PC-3 (cell line): ENCODE data around the gene LBHD2. TPM values are rescaled to one million over a fixed set of nuclear protein-coding genes. Genes with fewer than 3 reads are reported as not detected.

Experiments used
- ATAC-seq: fragments of 200-7000 bp; cut with Tn5 transposase; 2 replicates; pipeline ENCODE4 v1.9.1; 2020; ENCODE audit warnings: mild to moderate bottlenecking, moderate library complexity
- BruUV-seq: library from RNA; stranded (reverse); fragments of 400-500 nt; replicated peaks from 2 replicates; lab custom pipeline; 2021; lab: Mats Ljungman, UMichigan
- CTCF ChIA-PET: fragments of 300-600 bp; sonication (Branson Sonifier 250); formaldehyde crosslinking; loops from one replicate; lab custom pipeline; 2022; ENCODE audit warnings: antibody characterized with exemption; lab: Charles Lee
- POLR2A ChIA-PET: fragments of 300-600 bp; sonication (Branson Sonifier 250); formaldehyde crosslinking; loops from one replicate; lab custom pipeline; 2022; ENCODE audit warnings: antibody characterized with exemption; ENCODE audit not compliant: unreplicated experiment; lab: Charles Lee
- DNase-seq: peaks from one replicate; pipeline ENCODE4 v3.0.0-alpha.2; 2015
- H2AFZ ChIP-seq: fragments of 300-600 bp; sonication (generic); 2 replicates; pipeline ENCODE4 v1.6.0; 2016; ENCODE audit warnings: antibody characterized with exemption, low read length
- H3F3A ChIP-seq: fragments of 300-600 bp; sonication (generic); one replicate; pipeline ENCODE4 v1.6.0; 2017; ENCODE audit warnings: antibody characterized with exemption, low read length, control low read depth, mild to moderate bottlenecking; ENCODE audit not compliant: unreplicated experiment
- H3K27ac ChIP-seq: fragments of 300-600 bp; sonication (generic); 2 replicates; pipeline ENCODE4 v1.5.1; 2016; ENCODE audit warnings: mild to moderate bottlenecking, low read length
- H3K27me3 ChIP-seq: fragments of 300-600 bp; sonication (generic); 2 replicates; pipeline ENCODE4 v1.6.1; 2016; ENCODE audit warnings: low read length, mixed read lengths
- H3K36me3 ChIP-seq: fragments of 300-600 bp; sonication (generic); 2 replicates; pipeline ENCODE4 v1.6.1; 2016; ENCODE audit warnings: low read depth, mixed run types, low read length, mixed read lengths
- H3K4me1 ChIP-seq: fragments of 300-600 bp; sonication (generic); 2 replicates; pipeline ENCODE4 v1.5.1; 2016; ENCODE audit warnings: low read length; ENCODE audit not compliant: insufficient read depth
- H3K4me2 ChIP-seq: fragments of 300-600 bp; sonication (generic); 2 replicates; pipeline ENCODE4 v1.6.0; 2016; ENCODE audit warnings: low read length
- H3K4me3 ChIP-seq: fragments of 300-600 bp; sonication (generic); 2 replicates; pipeline ENCODE4 v1.5.1; 2016; ENCODE audit warnings: mild to moderate bottlenecking, low read length, mixed read lengths
- H3K79me2 ChIP-seq: fragments of 300-600 bp; sonication (generic); 2 replicates; pipeline ENCODE4 v1.6.1; 2017; ENCODE audit warnings: low read length, mixed read lengths
- H3K9ac ChIP-seq: fragments of 300-600 bp; sonication (generic); 2 replicates; pipeline ENCODE4 v1.6.0; 2016; ENCODE audit warnings: mild to moderate bottlenecking, low read length
- H3K9me2 ChIP-seq: fragments of 300-600 bp; sonication (generic); replicated peaks from 2 replicates; pipeline ENCODE4 v1.6.1; 2016; ENCODE audit warnings: mixed run types, low read length, mixed read lengths
- H3K9me3 ChIP-seq: fragments of 300-600 bp; sonication (generic); 2 replicates; pipeline ENCODE4 v1.6.1; 2016; ENCODE audit warnings: low read length, mixed read lengths
- H4K20me1 ChIP-seq: fragments of 300-600 bp; sonication (generic); 2 replicates; pipeline ENCODE4 v1.6.1; 2016; ENCODE audit warnings: low read length, mixed read lengths
- CTCF ChIP-seq: fragments of 300-600 bp; sonication (generic); conservative IDR thresholded peaks from 2 replicates; pipeline ENCODE4 v1.5.1; 2017; ENCODE audit warnings: antibody characterized with exemption, low read depth, mild to moderate bottlenecking, low read length
- EZH2 ChIP-seq: fragments of 300-600 bp; sonication (generic); IDR thresholded peaks from one replicate; pipeline ENCODE4 v1.6.1; 2017; ENCODE audit warnings: antibody characterized with exemption, mild to moderate bottlenecking, low read length; ENCODE audit not compliant: unreplicated experiment
- EZH2phosphoT487 ChIP-seq: fragments of 300-600 bp; sonication (generic); IDR thresholded peaks from 2 replicates; pipeline ENCODE4 v1.6.1; 2018; ENCODE audit warnings: mild to moderate bottlenecking, antibody characterized with exemption, low read length, borderline replicate concordance
- intact Hi-C: fragments of 100-400 bp; cut with micrococcal nuclease; formaldehyde crosslinking; loops from 2 replicates; pipeline ENCODE4 v1.9.0; 2023
- total RNA-seq: library from RNA; depleted of rRNA; stranded (reverse); fragments of >200 nt; gene quantifications from 2 replicates; pipeline ENCODE4 v1.2.3, GENCODE V29; 2014

Gene LBHD2
- total RNA-seq, 1 experiment from 2014 or later: not detected

- no TSS peak for BruUV-seq
- no peak for TF ChIP-seq CTCF
- no peak for TF ChIP-seq EZH2phosphoT487
- TF ChIP-seq EZH2: no peak
- Histone ChIP-seq H3K9ac (no peak overlapping the region), H3K4me3 (no peak overlapping the region), H3F3A (no peaks in the 10 kb centered on the region), H3K9me2 (no peaks in the 10 kb centered on the region), H2AFZ (no peak overlapping the region), H3K4me2 (no peak overlapping the region), H3K36me3 (no peaks in the 10 kb centered on the region), H3K9me3 (no peaks in the 10 kb centered on the region), H3K27me3 (no peaks in the 10 kb centered on the region), H3K4me1 (peaks cover 27% of the 10 kb centered on the region), H4K20me1 (no peaks in the 10 kb centered on the region), H3K79me2 (no peaks in the 10 kb centered on the region), H3K27ac (no peak overlapping the region)
- DNase-seq (no peak), ATAC-seq (no peak)
- intact Hi-C loops: loop anchor here (5.0 kb wide), 1 partner anchor 41 kb away; no protein-coding TSS in a partner anchor
- POLR2A ChIA-PET: interaction anchor here (0.5 kb wide), 1 partner anchor 93 kb away, joined by 7 read pairs; no protein-coding TSS in a partner anchor
- CTCF ChIA-PET: no interaction called here
Measured at GRCh38 chr14:103073367-103073875, 10.6 kb upstream of the LBHD2 start.

DNA sequence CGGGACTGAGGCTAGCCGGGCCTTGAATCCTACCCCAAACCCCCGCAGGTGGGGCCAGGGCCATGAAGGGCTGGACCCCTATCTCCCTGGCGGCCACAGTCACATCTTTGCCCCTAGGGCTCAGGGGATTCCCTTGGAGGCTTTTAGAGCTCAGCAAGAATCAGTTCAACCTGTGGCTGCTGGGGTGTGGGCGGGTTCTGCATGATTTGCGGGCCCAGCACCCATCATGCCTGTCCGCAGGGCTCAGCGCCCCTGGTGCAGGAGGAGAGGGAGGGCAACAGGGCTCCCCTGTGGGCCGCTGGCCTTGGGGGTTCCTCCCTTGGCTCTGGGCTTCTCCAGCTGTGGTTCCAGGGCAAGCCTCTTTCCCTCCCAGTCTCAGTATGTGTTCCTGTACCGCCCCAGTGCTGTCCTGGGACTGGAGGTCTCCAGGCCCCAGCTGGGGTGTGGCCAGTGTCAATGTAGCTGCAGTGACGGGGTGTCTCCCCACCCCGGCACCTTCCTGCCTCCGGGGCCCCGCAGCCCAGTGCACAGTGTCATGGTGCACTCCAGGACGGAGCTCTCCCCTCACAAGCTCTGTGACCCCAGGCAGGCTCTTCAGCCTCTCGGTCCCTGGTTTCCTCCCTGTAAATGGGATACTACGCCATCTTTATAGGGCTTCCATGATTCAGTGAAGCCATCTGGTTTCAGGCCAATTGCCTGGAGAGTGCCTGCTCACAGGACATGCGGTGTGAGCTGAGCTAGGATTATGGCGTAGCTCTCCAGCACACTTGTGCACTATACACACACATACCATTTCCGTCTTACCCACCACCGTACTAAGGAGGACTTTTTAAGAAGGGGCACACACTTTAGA is 9.9 kb upstream of the LBHD2 start:
- no peak for DNase-seq
- H3K9ac ChIP-seq: no peak overlapping the region
- no peaks in the 10 kb centered on the region for H3K9me2 ChIP-seq
- no peaks in the 10 kb centered on the region for H3K79me2 ChIP-seq
- peak overlapping the region; percentile 96; the same call in 1 of the 2 replicates for H3K4me2 ChIP-seq
- ChIA-PET POLR2A (interaction anchor here (0.5 kb wide), 1 partner anchor 94 kb away, joined by 7 read pairs; no protein-coding TSS in a partner anchor), CTCF (interaction anchor here (0.6 to 0.9 kb wide), 2 partner anchors 17 to 31 kb away, joined by 3 to 7 read pairs; partner anchors contain the start of gene CDC42BPB)
- no peaks in the 10 kb centered on the region for H3F3A ChIP-seq
- no peak overlapping the region for H3K4me3 ChIP-seq
- H4K20me1 ChIP-seq: no peaks in the 10 kb centered on the region
- TF ChIP-seq EZH2 (no peak), EZH2phosphoT487 (no peak), CTCF (no peak)
- TSS peak; percentile 33 for BruUV-seq
- no peaks in the 10 kb centered on the region for H3K36me3 ChIP-seq
- no peaks in the 10 kb centered on the region for H3K9me3 ChIP-seq
- H3K27ac ChIP-seq: no peak overlapping the region; the same call in 1 of the 2 replicates
- H2AFZ ChIP-seq: no peak overlapping the region
- intact Hi-C loops: loop anchor here (5.0 kb wide), 1 partner anchor 42 kb away; no protein-coding TSS in a partner anchor
- no peaks in the 10 kb centered on the region for H3K27me3 ChIP-seq
- peaks cover 25% of the 10 kb centered on the region for H3K4me1 ChIP-seq
- no peak for ATAC-seq
